Lower leg skin (tissue), 4 donors: Measurements from ENCODE around the gene RAD51B. TPM values are rescaled to one million over a fixed set of nuclear protein-coding genes. Genes with fewer than 3 reads are reported as not detected.

Experiments
- DNase-seq, 2 donors: peaks; one replicate each; pipeline ENCODE4 v3.0.0-alpha.2; 2019; ENCODE audit warnings: low spot score in 2 of 2
- H3K4me3 ChIP-seq: fragments of 200-600 bp; sonication (generic); 2 replicates; pipeline ENCODE4 v1.5.1; 2017; ENCODE audit warnings: mild to moderate bottlenecking, low read depth; ENCODE audit not compliant: poor library complexity, severe bottlenecking
- POLR2A ChIP-seq, 2 donors: fragments of 450-650 bp; IDR thresholded peaks; one replicate each; pipeline ENCODE4 v1.6.1; 2016 to 2017; ENCODE audit warnings: antibody characterized with exemption in 2 of 2, mild to moderate bottlenecking in 1 of 2, moderate library complexity in 1 of 2
- WGBS, 2 donors: methylation state at CpG; one replicate each; pipeline ENCODE4 v1.1.5; 2018; 5-methylcytosine and 5-hydroxymethylcytosine counted together
- intact Hi-C: fragments of 100-400 bp; cut with DNase I; formaldehyde crosslinking; loops from one replicate; pipeline ENCODE4 v1.15.0; 2023; ENCODE audit warnings: low total_unique reads
- total RNA-seq, 4 donors: library from RNA; depleted of rRNA; stranded (reverse); fragments of >200 nt; gene quantifications; one replicate each; pipeline ENCODE4 v1.1.0, GENCODE V29; 2016
- TF ChIP-seq, protein P1 (sequence below), 3 donors: fragments of 450-650 bp; IDR thresholded peaks; one replicate each; pipeline ENCODE4 v1.5.1; 2016; ENCODE audit warnings: antibody characterized with exemption in 3 of 3, mild to moderate bottlenecking in 3 of 3, moderate library complexity in 2 of 3

RAD51B gene
- total RNA-seq, 4 donors from 2014 or later = 6.1 to 27.2 (median 13.6) TPM

DNA sequence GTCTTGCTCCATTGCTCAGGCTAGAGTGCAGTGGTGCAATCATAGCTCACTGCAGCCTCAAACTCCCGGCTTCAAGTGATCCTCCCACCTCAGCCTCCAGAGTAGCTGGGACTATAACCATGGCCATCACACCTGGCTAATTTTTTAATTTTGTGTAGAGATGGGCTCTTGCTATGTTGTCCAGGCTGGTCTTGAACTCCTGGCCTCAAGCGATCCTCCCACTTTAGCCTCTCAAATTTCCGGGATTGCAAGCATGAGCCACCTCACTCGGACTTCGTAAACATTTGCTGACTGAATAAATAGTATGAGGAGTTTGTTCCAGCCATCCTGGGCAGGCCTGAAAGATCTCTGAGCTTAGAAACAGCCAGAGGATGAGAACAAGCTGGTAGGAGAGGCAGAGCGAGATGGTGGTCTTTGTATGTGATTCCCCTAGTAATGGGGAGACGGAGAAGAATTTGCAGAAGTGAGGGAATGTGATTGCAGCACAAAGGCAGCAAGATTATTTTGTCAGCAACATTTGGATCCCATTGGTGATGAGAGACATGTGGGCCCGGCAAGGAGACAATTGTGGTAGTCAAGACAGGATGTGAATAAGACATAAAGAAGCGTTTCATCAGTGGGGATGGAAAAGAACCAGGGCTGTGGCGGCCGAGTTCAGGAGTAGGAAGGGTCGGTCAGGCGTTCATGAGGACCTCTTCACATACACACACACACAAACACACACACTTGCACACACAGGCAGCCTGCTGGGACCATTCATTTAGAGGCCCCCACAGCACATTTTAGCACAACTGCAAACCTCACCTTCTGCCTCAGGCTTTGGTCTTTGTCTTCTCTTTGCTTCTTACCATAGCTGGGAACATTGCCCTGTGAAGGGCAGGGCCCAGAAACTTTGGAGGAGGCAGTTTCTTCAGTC lies 817.8 kb downstream of the RAD51B start:
- intact Hi-C loops = no loop called here
- DNase-seq = peak; percentile 49 to 90
- no peak for TF ChIP-seq POLR2A (IDR thresholded peaks at IDR 0.05)
- TF ChIP-seq, protein P1, sequence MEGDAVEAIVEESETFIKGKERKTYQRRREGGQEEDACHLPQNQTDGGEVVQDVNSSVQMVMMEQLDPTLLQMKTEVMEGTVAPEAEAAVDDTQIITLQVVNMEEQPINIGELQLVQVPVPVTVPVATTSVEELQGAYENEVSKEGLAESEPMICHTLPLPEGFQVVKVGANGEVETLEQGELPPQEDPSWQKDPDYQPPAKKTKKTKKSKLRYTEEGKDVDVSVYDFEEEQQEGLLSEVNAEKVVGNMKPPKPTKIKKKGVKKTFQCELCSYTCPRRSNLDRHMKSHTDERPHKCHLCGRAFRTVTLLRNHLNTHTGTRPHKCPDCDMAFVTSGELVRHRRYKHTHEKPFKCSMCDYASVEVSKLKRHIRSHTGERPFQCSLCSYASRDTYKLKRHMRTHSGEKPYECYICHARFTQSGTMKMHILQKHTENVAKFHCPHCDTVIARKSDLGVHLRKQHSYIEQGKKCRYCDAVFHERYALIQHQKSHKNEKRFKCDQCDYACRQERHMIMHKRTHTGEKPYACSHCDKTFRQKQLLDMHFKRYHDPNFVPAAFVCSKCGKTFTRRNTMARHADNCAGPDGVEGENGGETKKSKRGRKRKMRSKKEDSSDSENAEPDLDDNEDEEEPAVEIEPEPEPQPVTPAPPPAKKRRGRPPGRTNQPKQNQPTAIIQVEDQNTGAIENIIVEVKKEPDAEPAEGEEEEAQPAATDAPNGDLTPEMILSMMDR (IDR thresholded peaks at IDR 0.05) = no peak
- 64 to 67% methylated on average over 13 of the region's 13 CpGs for WGBS, 2 donors
- no peak overlapping the region for H3K4me3 ChIP-seq

DNA sequence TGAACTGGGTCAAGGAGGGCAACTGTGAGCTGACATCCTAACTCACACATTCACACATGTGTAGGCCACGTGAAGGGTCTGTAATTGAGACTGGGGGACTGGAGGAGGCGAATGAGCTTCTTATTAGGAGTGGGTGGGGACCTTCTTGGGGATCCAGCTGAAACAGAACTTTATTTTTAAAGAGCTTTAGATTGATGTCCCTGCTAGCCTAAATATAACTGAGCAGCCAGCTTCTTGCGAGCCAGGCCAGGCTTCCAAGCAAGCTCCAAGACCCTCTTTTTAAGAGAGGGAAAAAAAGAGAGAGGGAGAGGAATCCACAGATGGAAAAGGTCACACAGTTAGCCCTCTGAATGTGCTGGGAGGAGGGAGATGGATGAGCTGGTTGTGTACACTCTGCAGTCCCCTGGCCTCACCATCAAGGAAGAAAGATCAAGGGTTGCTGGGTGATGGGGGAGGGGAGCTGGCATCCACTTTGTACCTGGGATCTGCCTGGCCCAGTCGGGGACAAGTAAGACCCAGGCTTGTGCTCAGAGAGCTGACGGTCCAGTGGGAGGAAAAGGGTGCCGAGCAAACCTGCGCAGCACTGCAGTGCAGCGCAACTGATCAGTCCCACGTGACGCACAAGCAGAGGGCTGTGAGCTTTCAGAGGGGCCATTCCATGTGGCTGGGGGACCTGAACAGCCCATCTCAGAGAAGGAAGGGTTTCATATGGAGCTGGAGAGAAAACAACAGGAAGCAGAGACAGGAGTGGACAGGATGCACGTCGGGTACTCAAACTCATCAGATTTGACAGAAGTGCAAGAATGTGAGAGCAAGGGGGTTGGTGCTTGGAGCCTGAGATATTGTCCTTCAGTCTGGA lies 818.8 kb downstream of the RAD51B start:
- no peak overlapping the region for H3K4me3 ChIP-seq
- DNase-seq = peak; percentile 12 to 84
- TF ChIP-seq, protein P1 (IDR thresholded peaks at IDR 0.05) = no peak
- no peak for TF ChIP-seq POLR2A (IDR thresholded peaks at IDR 0.05)
- intact Hi-C loops = no loop called here
- 78 to 82% methylated on average over 12 of the region's 12 CpGs for WGBS, 2 donors

DNA sequence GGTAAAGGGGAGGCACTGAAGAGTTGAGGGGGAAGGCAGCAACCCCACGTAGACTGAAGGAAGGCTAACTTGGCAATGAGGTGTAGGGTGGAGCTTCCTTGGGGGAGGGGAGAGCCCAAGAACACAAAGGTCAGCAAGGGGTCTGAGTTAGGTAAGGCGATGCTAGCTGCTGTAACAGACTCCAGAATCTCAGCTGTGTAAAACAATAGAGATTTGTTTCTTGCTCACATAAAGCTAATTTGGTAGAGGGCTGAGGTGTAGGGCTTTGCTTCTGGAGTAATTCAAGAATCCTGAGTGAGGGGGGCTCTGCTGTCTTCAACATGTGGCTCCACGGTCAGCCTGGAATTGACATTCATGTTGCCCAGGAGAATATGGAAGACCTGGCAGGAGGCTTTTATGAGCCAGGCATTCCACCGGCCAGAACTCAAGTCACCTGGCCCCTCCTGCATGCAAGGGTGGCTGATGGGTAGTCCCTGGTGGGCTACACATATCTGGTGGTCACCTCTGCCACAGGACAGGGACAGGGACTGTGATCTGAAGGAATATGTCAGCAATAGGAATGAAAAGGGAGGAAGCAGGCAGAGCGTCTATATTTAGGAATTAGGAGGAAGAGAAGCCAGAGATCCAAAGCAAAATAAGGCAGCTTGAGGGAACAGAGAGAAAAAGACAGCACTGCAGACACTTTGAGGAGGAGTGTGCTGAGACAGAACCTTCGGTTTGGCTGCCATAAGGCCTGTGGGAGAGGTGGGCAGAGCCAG lies 819.6 kb downstream of the RAD51B start:
- WGBS, 2 donors = 57 to 61% methylated on average over 6 of the region's 6 CpGs
- H3K4me3 ChIP-seq = no peak overlapping the region
- intact Hi-C loops = no loop called here
- DNase-seq = peak; percentile 11 to 73
- no peak for TF ChIP-seq POLR2A (IDR thresholded peaks at IDR 0.05)
- TF ChIP-seq, protein P1 (IDR thresholded peaks at IDR 0.05) = no peak

DNA sequence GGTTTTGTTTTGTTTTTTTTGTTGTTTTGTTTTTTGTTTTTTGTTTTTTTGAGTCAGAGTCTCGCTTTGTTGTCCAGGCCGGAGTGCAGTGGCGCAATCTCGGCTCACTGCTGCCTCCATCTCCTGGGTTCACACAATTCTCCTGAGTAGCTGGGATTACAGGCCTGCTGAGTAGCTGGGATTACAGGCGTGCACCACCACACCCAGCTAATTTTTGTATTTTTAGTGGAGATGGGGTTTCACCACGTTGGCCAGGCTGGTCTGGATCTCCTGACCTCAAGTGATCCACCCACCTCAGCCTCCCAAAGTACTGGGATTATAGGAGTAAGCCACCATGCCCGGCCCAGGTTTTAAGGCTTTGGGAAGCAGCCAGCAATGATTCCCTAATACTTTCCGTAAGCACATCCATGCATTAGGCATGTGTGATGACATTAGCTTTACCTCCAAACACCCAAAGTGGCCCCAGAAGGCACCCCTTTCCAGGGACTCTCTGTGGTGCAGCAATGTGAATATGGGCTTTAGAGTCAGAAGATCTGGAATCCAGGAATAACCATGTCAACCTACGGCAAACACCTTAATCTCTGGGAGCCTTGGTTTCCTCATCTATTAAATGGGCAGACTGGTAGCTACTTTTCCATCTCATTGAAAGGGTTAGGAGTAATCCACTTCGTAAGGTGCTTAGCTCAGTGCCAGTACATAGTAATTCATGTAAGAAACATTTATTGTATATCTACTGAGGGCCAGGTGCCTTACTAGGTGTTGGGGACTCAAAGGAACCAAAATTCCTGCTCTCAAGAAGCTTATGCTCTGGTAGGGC lies 820.4 kb downstream of the RAD51B start:
- DNase-seq = peak in 1 of 2 donors; percentile 84
- intact Hi-C loops = no loop called here
- TF ChIP-seq, protein P1 (IDR thresholded peaks at IDR 0.05) = no peak
- no peak for TF ChIP-seq POLR2A (IDR thresholded peaks at IDR 0.05)
- no peak overlapping the region for H3K4me3 ChIP-seq
- WGBS, 2 donors = 74 to 81% methylated on average over 10 of the region's 10 CpGs

DNA sequence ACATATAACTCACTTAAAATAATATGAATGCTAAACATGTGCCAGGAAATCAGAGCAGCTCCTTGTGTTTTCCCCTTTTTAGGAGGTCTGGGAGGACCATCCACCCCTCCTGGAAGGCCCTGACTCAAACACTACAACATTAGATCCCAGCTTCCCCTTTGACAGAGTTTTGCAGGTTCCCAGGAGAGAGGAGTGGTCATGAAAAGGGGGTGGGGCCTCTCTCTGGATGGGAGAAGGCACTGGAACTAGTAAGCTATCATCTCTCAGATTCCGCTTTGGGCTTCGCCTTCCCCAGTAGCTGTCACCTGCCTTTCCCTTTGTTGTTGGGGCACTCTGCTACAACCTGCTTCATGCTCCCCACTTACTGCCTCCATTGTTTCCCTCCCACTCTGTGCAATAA lies 824.1 kb downstream of the RAD51B start:
- H3K4me3 ChIP-seq = no peak overlapping the region
- WGBS, 2 donors = 95 to 98% methylated on average over 2 of the region's 2 CpGs
- peak in 1 of 2 donors; percentile 62 for DNase-seq
- intact Hi-C loops = no loop called here
- TF ChIP-seq POLR2A (IDR thresholded peaks at IDR 0.05) = no peak
- TF ChIP-seq, protein P1 (IDR thresholded peaks at IDR 0.05) = no peak
